ENCODE results near the gene LPCAT1. TPM values are rescaled to one million over a fixed set of nuclear protein-coding genes. Genes with fewer than 3 reads are reported as not detected.
"Not testable (repeated sequence)": the region's sequence is repeated elsewhere in the genome, so short reads cannot be mapped to it uniquely, and the experiment has no call there.

LPCAT1 gene
- total RNA-seq, 2 experiments from 2014 or later = 49.4 to 49.6 TPM

DNA sequence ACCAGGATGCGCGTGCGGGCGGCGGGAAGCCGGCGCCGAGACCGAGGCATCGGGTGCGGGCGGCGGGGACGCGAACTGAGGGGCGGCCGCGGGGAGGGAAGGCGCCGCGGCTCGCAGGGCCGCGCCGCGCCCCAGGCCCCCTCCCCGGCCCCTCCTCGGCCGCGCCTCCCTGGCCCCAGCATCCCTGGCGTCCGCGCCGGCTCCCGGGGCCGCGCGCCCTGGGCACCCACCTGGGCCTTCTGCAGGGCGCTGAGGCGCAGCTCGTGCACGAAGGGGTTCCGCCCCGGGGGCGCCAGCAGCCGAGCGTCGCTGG lies 324 bp downstream of the LPCAT1 start:
- peaks cover 36% of the 10 kb centered on the region for H3K4me1 Mint-ChIP-seq
- H3K27me3 Mint-ChIP-seq = no peaks in the 10 kb centered on the region
- no peak overlapping the region for H3K27ac Mint-ChIP-seq
- no peaks in the 10 kb centered on the region for H3K9me3 Mint-ChIP-seq
- H3K4me3 Mint-ChIP-seq = peak overlapping the region; percentile 88
- H3K36me3 Mint-ChIP-seq = peaks cover 11% of the 10 kb centered on the region
- DNase-seq = no peak

DNA sequence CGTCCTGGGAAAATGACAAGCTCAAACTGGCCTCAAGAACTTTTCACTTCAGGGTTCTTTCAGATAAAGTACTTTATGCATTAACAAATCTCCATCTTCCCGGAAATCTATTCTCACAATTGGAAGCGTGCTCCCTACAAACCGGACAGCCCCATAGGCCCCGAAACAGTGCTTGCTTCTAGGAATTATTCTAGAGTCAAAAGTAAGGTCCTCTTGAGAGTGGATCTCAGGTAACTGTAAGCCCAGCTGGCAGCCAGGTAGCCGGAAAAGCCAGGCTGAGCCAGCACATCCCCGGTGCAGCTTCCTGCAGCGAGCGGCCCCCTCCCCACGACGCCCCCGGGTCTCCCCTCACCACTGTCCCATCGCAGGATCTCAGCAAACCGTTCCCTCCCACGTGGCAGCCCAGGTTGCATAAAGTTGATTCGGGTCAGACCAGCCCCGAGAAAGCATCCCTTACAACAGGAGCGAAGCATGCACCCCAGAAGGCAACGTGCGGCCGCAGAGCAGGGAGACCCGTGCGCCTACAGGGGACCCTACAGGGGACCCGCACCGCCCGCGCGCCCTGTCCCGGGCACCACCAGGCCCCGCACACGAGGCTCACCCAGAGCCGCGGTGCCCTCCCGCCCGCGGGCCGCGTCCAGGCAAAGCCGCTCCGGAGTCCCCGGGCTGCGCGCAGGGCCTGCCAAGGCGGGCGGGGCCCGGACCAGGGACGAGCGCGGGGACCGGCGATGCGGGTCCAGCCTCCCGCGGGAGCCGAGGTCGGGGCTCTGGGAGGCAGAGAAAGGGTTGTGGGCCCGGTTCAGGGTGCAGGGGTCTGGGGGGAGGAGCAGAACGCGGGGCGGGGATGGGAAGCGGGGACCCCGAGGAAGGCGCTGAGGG lies 920 bp downstream of the LPCAT1 start:
- H3K36me3 Mint-ChIP-seq = peaks cover 11% of the 10 kb centered on the region
- peak overlapping the region; percentile 88 for H3K4me3 Mint-ChIP-seq
- peak; percentile 43 for DNase-seq
- peak overlapping the region; percentile 38 for H3K27ac Mint-ChIP-seq
- no peaks in the 10 kb centered on the region for H3K9me3 Mint-ChIP-seq
- peaks cover 35% of the 10 kb centered on the region for H3K4me1 Mint-ChIP-seq
- H3K27me3 Mint-ChIP-seq = no peaks in the 10 kb centered on the region

DNA sequence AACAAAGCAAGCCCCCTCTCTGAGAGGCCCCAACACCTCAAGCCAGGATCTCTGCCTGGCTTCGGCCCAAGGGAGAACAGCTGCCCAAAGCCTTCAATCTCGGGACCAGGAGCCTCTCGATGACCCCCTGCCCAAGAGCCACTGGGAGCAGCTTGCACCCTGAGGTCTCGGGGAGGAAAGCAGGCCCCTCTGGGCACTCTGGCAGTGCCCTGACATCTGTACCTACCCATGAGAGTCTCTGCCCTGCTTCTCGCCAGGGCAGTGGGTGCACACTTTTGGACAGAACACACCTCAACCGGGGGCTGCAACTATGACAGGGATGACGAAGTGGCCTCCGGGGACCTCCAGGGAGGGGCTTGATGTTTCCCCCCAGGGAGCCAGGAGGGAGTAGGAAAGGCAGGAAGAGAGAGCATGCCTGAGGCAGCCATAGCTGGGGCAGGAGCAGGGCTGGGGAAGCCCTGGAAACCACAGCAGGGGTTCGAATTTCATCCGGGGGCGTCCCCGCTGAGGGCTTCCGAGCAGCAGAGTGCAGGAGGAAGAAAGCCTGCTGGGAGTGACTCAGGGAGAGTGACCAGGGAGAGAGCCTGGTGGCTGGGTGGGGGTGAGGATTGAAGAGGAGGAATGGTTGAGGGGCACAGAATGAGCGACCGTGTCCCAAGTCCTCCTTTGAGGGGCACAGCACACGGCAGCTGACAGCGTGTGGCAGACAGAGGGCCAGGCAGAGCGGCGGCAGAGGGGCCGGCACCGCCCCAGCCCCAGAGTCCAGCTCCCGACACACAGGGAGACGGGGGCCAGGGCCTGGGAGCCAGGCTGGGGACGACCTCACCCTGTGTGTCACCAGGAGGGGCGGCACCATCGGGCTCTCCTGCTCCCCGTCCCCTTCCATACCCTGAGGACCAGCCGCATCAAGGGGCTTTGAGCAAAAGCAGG lies 1.8 kb downstream of the LPCAT1 start:
- DNase-seq = no peak
- H3K4me3 Mint-ChIP-seq = peak overlapping the region; percentile 88

DNA sequence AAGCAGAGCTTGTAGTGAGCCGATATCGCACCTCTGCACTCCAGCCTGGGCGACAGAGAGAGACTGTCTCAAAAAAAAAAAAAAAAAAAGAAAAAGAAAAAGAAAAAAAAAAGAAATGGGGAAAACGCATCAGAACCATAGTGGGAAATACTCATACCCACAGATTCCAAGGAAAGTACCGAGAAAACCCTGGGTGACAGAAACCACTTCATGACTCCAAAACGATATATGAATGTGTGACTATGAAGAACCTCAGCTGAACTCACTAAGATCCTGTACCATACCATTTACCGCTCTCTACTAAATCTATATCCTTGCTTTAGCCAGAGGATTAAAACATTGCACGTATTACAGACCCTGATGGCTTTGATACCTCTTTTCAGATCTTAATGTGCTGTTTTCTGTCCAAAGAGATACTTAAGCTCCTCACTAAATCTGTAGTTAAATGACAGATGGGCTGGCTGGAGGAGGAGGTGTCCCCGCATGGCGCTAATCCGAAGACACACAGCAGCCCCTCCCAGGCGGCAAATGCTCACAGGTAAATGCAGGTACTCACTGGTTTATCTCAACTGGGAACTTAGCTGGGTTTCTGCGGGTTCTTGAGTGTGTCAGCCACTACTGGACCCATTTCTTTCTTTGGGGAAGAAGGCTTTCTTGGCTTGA lies 2.8 kb downstream of the LPCAT1 start:
- no peak overlapping the region for H3K27ac Mint-ChIP-seq
- no peaks in the 10 kb centered on the region for H3K9me3 Mint-ChIP-seq
- H3K4me3 Mint-ChIP-seq = no peak overlapping the region
- DNase-seq = no peak
- H3K36me3 Mint-ChIP-seq = peaks cover 11% of the 10 kb centered on the region
- H3K27me3 Mint-ChIP-seq = no peaks in the 10 kb centered on the region
- H3K4me1 Mint-ChIP-seq = peaks cover 32% of the 10 kb centered on the region

More for the DNA sequence above, 1.8 kb downstream of the LPCAT1 start:
- peak overlapping the region; percentile 49 for H3K27ac Mint-ChIP-seq
- H3K9me3 Mint-ChIP-seq = no peaks in the 10 kb centered on the region
- peaks cover 29% of the 10 kb centered on the region for H3K4me1 Mint-ChIP-seq
- peaks cover 11% of the 10 kb centered on the region for H3K36me3 Mint-ChIP-seq
- no peaks in the 10 kb centered on the region for H3K27me3 Mint-ChIP-seq

DNA sequence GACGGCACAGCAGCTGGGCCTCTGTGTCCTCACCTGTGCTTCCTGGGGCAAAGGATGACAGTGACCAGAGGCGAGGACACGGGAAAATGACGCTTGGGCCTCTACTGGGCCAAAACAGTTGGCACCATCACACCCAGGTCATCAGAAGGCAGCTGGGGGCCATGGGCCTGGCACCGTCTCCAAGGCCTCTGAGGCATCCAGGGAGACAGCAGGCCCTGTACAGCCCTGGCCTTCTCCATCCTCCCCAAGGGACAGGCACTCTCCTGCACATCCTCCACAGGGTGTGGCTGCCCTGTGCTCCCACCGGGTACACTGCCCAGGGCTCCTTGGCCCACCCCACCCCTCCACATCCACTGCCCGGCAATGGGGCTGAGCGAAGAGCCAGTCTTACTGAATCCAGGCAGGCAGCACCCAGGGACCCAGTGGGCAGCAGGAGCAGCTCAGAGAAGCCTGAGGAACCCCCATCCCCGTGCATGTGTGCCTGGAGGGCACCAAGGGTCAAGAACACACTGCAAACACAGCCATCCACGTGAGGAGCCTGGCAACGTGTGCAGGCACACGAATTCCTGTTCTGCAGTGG lies 4.0 kb downstream of the LPCAT1 start:
- no peak overlapping the region for H3K27ac Mint-ChIP-seq
- DNase-seq = no peak
- no peak overlapping the region for H3K4me3 Mint-ChIP-seq
- peaks cover 36% of the 10 kb centered on the region for H3K4me1 Mint-ChIP-seq
- no peaks in the 10 kb centered on the region for H3K27me3 Mint-ChIP-seq
- H3K36me3 Mint-ChIP-seq = peaks cover 14% of the 10 kb centered on the region
- H3K9me3 Mint-ChIP-seq = no peaks in the 10 kb centered on the region

DNA sequence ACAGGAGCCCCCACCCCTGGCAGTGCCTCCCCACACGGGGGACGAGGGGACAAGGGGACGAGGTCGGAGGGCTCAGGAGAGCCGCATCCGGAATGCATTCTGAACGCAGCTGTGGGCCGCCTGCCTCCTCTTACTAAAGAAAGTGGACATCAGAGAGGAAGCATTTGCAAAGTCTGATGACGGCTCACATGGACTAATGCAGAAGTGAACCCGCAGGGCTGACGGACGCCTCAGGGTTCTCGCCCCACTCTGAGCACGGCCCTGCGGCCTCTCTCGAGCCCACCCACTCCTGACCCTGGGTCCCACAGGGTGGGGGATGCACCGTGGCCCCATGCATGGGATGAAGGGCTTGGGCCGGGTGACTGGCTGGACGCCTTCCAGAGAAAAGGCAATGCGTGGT lies 5.9 kb downstream of the LPCAT1 start:
- Mint-ChIP-seq H3K36me3 (peaks cover 13% of the 10 kb centered on the region), H3K4me3 (no peak overlapping the region)

DNA sequence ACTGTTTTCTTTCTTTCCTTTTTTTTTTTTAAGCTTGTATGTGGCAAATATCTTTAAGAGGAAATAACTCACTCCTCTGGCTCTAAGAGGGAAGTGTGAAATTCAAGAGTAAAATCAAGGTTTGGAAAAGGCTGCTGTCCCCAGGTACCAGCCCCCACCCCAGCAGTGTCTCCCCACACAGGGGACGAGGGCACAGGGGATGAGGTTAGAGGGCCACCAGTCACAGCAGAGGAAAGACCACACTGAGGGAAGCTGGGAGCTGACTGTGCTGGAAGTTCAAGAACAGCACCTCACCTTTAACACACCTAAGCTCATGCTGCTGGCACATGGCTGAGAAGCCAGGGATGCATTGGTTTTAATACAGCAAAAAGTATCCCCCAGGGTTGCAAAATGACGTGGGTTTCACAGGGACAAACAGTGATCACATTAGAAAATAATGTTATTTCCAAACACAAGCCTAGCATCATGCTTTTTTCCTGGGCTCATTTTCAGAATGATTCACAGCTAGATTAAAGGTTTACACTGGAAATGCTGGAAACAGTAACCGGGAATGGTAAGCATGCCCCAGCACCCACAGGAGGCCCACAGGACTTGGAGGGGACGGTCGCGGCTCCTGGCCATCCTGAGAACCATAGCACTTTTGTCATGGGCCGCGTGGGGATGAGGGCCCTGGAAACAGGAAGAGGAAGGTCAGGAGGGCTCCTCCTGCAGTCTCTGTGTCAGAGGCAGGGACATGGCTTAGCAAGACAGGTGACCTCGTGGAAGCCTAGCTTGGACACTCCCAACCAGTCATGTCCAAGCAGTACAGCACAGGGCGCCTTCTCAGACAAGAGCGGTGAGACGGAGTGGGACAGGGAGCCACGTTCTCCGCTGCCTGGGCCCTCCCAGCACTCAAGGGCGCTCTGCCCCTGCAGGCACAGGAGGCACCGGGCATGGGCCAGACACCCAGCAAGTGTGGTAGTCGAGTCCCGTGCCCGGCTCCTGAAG lies 6.9 kb downstream of the LPCAT1 start:
- Mint-ChIP-seq H3K4me3 (no peak overlapping the region), H3K4me1 (peaks cover 33% of the 10 kb centered on the region), H3K9me3 (no peaks in the 10 kb centered on the region), H3K27ac (no peak overlapping the region), H3K27me3 (no peaks in the 10 kb centered on the region), H3K36me3 (peaks cover 9% of the 10 kb centered on the region)
- DNase-seq = no peak

More for the DNA sequence above, 5.9 kb downstream of the LPCAT1 start:
- Mint-ChIP-seq H3K9me3 (no peaks in the 10 kb centered on the region), H3K27me3 (no peaks in the 10 kb centered on the region), H3K4me1 (peaks cover 39% of the 10 kb centered on the region), H3K27ac (no peak overlapping the region)
- DNase-seq = no peak

DNA sequence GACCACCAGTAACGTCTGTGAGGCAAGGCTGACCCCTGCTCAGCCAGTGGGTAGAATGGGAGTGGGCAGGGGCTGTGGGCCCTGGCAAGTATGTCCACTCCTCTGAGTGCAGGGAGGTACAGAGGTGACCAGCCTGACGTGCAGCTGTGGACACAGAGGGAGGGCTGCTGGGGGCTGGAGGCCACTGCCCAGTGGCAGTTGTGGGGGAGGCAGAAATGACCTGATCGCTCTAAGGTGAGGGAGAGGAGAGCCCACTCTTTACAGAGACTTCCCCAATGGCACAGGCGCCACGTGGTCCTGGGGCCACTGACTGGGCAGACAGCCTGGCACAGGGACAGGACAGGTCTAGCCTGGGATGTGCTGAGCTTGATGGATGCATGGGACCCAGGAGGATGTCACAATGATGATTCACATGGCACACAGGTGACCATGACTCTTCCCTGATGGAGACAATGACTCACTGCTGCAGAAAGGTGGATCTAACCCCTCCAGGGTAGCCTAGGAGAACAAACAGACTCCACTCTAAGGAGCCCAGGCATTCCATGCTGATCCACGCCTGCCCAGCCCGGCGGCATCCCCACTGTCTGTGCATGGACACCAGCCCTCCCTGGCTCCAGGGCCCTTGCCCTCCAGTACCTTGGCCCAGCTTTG lies 7.7 kb downstream of the LPCAT1 start:
- DNase-seq = no peak
- Mint-ChIP-seq H3K36me3 (peaks cover 7% of the 10 kb centered on the region), H3K9me3 (no peaks in the 10 kb centered on the region), H3K4me3 (no peak overlapping the region), H3K4me1 (peaks cover 28% of the 10 kb centered on the region), H3K27me3 (no peaks in the 10 kb centered on the region), H3K27ac (no peak overlapping the region)

DNA sequence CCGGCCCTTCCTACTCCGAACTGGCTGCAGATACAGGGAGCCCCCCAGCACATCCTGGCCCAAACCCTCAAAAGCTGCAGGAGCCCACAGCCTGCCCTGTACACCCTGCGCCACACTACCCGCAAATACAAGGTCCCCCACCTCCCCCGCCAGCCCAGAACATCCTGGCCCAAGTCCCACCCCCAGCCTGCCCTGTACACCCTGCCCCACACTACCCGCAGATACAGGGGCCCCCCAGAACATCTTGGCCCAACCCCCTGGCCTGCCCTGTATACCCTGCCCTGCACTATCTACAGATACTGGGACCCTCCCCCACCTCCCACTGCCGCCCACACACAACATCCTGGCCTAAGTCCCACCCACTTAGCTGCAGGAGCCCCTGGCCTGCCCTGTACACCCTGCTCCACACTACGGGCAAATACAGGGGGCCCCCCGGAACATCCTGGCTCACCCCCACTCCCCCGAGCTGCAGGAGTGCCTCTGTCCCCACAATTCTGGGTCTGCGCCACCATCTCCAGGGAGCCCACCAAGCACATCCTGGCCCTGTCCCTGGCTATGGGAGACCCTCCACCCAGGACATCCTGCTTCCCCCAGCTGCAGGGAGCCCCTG lies 8.3 kb downstream of the LPCAT1 start:
- H3K4me1 Mint-ChIP-seq = peaks cover 27% of the 10 kb centered on the region
- H3K36me3 Mint-ChIP-seq = peaks cover 7% of the 10 kb centered on the region
- no peak overlapping the region for H3K4me3 Mint-ChIP-seq
- no peaks in the 10 kb centered on the region for H3K27me3 Mint-ChIP-seq
- no peaks in the 10 kb centered on the region for H3K9me3 Mint-ChIP-seq
- no peak overlapping the region for H3K27ac Mint-ChIP-seq
- no peak for DNase-seq

DNA sequence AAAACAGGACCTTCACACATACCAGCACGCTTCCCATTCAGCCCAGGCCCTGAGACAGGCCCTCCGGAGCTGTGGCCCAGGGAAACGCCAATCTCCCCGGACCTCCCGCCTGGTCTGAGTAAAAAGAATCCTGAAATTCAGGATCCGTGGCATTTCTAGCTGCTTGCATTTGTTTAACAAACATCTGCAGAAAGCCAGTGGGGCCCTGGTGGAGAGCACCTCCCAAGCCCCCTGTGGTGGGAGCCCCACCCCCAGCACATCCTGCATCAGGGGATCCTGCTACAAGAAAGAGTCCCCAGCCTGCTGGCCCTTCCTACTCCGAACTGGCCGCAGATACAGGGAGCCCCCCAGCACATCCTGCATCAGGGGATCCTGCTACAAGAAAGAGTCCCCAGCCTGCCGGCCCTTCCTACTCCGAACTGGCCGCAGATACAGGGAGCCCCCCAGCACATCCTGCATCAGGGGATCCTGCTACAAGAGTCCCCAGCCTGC lies 8.9 kb downstream of the LPCAT1 start:
- H3K27me3 Mint-ChIP-seq, H3K9me3 Mint-ChIP-seq, H3K27ac Mint-ChIP-seq, H3K4me3 Mint-ChIP-seq, H3K36me3 Mint-ChIP-seq, DNase-seq: not testable (repeated sequence)
- H3K4me1 Mint-ChIP-seq = peaks cover 27% of the 10 kb centered on the region

DNA sequence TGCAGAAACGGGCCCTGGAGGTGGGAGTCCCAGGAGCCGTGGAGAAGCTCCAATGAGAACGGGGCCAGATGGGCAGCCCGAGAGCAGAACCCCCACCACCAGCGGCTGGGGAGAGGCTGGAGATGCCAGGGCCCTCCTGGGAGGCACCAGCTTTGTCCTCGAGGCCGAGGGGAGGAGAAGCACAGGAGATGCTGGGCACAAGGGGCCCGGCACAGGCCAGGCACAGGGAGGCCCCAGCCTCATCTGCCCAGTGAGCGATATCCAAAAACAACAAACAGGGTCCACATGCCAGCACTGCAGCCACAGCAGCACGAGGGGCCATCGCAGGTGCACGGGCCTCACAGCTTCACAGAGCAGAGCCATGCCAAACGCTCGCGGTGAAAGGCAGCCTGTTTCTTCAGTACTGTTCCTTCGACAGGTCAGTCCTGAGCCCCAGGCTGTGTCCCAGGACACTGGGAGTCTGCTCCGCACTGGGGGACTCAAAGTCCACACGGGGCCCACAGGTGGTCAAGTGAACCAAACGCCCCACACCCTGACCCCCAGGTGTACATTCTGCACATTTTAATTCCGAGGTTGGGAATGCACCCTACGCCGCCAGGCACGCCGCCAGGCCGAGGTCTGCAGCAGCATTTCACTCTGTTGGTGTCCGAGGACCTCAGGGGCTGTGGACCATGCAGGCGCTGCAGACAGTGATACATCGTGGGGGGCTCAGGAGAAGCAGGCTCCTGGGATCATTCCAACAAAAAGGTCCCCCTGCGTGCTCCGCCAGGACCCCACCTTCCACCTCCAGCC lies 9.5 kb downstream of the LPCAT1 start:
- no peak for DNase-seq
- Mint-ChIP-seq H3K9me3 (no peaks in the 10 kb centered on the region), H3K36me3 (peaks cover 7% of the 10 kb centered on the region), H3K27me3 (no peaks in the 10 kb centered on the region), H3K4me3 (no peak overlapping the region), H3K27ac (no peak overlapping the region), H3K4me1 (peaks cover 25% of the 10 kb centered on the region)

DNA sequence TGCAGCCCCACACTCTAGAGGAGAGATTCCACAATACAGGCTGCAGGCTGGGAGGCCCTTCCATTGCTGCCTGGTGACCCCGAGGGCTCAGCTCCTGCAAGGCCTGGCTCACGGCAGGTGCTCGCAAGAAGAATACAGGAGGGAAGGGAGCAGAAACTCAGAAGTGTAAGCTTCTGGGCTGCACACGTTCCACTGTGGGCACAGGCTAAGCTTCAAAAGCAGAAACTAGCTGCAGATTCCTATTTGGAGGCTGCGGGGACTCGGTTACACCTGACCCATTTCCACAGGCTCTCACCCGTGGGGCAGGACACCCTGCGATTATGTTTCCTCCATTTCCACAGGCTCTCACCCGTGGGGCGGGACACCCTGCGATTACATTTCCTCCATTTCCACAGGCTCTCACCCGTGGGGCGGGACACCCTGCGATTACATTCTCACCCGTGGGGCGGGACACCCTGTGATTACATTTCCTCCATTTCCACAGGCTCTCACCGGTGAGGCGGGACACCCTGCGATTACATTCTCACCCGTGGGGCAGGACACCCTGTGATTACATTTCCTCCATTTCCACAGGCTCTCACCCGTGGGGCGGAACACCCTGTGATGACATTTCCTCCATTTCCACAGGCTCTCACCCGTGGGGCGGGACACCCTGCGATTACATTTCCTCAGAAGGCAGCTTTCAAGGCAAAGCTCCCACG lies 10.3 kb downstream of the LPCAT1 start:
- no peak for DNase-seq
- Mint-ChIP-seq H3K36me3 (peaks cover 2% of the 10 kb centered on the region), H3K4me1 (peaks cover 19% of the 10 kb centered on the region), H3K27me3 (no peaks in the 10 kb centered on the region), H3K27ac (no peak overlapping the region), H3K4me3 (no peak overlapping the region), H3K9me3 (no peaks in the 10 kb centered on the region)

Measured in activated naive CD8-positive, alpha-beta T cell treated with anti-CD3 and anti-CD28 coated beads for 36 hours (primary cell).